Fibroblast of pulmonary artery (primary cell): ENCODE measurements around the gene COL5A1.

Source experiments
- DNase-seq: peaks from one replicate; pipeline ENCODE4 v3.0.0-alpha.2; 2010; ENCODE audit warnings: low read depth
- H3K4me3 ChIP-seq: replicated peaks from 2 replicates; pipeline ENCODE4 v1.5.1; 2011; ENCODE audit warnings: low read depth, mild to moderate bottlenecking, control low read depth, low read length, moderate library complexity
- TF ChIP-seq, protein P1 (sequence below): IDR thresholded peaks from 2 replicates; pipeline ENCODE4 v1.5.1; 2011; ENCODE audit warnings: mild to moderate bottlenecking, control low read depth, low read length, inconsistent platforms; ENCODE audit errors: missing control alignments

COL5A1 gene

GRCh38 chr9:134744385-134745295 is 103.0 kb downstream of the COL5A1 start:
- no peak overlapping the region for H3K4me3 ChIP-seq
- TF ChIP-seq, protein P1, sequence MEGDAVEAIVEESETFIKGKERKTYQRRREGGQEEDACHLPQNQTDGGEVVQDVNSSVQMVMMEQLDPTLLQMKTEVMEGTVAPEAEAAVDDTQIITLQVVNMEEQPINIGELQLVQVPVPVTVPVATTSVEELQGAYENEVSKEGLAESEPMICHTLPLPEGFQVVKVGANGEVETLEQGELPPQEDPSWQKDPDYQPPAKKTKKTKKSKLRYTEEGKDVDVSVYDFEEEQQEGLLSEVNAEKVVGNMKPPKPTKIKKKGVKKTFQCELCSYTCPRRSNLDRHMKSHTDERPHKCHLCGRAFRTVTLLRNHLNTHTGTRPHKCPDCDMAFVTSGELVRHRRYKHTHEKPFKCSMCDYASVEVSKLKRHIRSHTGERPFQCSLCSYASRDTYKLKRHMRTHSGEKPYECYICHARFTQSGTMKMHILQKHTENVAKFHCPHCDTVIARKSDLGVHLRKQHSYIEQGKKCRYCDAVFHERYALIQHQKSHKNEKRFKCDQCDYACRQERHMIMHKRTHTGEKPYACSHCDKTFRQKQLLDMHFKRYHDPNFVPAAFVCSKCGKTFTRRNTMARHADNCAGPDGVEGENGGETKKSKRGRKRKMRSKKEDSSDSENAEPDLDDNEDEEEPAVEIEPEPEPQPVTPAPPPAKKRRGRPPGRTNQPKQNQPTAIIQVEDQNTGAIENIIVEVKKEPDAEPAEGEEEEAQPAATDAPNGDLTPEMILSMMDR = no peak
- no peak for DNase-seq

DNA sequence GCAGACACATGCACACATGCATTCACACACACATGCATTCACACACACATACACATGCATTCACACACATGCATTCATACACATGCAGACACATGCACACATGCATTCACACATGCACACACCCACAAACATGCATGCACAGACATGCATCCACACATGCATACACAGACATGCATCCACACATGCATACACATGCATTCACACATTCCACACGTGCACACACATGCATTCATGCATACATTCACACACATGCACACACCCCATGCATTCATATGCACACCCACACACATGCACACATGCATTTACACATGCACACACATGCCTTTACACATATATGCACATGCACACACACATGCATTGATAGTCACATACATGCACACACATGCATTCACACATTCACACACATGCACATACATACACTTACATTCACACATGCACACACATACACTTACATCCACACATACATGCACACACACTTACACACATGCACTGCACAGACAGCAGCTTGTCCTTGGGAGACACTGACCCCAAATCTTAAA is 106.4 kb downstream of the COL5A1 start:
- DNase-seq = no peak
- TF ChIP-seq, protein P1 = no peak
- H3K4me3 ChIP-seq = no peak overlapping the region

- TF ChIP-seq, protein P1 = no peak
- no peak for DNase-seq
- no peak overlapping the region for H3K4me3 ChIP-seq
Observed at GRCh38 chr9:134748591-134748990, 107.0 kb downstream of the COL5A1 start.

DNA sequence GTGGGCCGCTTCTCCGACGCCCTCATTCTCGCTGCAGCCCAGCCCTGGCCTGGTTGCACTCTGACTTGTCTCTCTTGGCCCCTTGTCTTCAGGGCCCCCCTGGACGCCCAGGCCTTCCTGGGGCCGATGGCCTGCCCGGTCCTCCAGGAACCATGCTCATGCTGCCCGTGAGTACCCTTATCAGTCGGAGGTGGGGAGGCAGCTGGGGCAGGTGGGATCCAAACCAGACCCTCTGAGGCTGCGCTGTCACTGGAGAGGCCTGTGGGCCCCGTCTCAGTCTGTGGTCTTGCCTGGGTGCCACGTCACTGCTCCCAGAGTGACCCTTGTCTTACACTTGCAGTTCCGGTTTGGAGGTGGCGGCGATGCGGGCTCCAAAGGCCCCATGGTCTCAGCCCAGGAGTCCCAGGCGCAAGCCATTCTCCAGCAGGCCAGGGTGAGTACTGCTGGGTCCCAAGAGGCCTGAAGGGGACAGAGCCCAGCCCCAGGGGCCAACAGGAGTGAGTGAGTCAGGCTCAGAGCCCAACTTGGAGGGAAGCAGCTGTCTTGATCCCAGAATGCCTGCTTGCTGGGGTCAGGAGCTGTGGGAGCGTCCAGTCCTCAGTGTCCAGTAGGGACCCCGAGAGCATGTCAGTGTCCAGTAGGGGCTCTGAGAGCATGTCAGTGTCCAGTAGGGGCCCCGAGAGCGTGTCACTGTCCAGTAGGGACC is 109.0 kb downstream of the COL5A1 start:
- H3K4me3 ChIP-seq = no peak overlapping the region
- no peak for DNase-seq
- TF ChIP-seq, protein P1 = no peak

- TF ChIP-seq, protein P1 = no peak
- no peak for DNase-seq
- no peak overlapping the region for H3K4me3 ChIP-seq
Observed at GRCh38 chr9:134751622-134752021, 110.0 kb downstream of the COL5A1 start.

DNA sequence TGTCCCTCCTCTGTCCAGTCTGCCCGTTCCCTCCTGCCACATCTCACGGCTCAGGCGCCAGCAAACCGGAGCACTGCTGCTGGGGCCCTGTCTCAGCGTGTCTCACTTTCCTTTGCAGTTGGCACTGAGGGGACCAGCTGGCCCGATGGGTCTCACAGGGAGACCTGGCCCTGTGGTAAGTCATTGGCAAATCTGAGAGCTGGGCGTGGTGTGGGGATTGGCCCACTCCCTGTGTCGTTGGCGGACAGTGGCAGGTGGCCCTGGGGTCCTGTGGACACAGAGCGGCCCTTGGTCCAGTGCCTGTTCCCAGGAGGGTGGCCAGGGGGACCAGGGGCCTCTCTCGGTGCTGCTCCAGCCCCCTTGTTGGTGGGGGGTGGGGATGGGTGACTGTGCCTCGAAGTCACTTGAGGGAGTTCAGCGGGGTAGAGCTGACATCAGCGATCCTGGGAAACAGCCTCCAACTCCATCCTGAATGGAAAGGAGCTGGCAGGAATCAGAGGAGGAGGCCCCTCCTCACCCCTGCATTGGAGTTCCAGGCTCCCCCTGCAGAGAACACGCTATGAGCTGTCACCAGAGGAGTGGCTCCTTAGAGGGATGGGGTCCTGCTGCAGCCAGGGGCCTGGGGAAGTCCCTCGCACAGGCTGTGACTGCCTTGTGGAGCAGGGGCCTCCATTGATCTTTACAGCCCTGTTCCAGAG is 111.0 kb downstream of the COL5A1 start:
- no peak for DNase-seq
- no peak overlapping the region for H3K4me3 ChIP-seq
- TF ChIP-seq, protein P1 = no peak
